GM12878 (cell line): ENCODE results near the gene PCED1B.

Experiments
- CBX5 ChIP-seq: sonication (generic); IDR thresholded peaks from 2 replicates; pipeline ENCODE4 v1.6.1; 2016; ENCODE audit warnings: low read depth, moderate library complexity, mild to moderate bottlenecking, inconsistent platforms
- E4F1 ChIP-seq: fragments of 450-650 bp; IDR thresholded peaks from 2 replicates; pipeline ENCODE4 v1.6.1; 2018; ENCODE audit warnings: borderline replicate concordance, mild to moderate bottlenecking; ENCODE audit not compliant: partially characterized antibody
- ESRRA ChIP-seq: IDR thresholded peaks from 2 replicates; pipeline ENCODE4 v1.6.1; 2012; ENCODE audit warnings: mild to moderate bottlenecking, low read length, improper control_type of control experiment
- NR2C2 ChIP-seq: IDR thresholded peaks from 2 replicates; pipeline ENCODE4 v1.6.1; 2011; ENCODE audit warnings: borderline replicate concordance, low read depth; ENCODE audit not compliant: control insufficient read depth, insufficient read length
- POLR2AphosphoS5 ChIP-seq: IDR thresholded peaks from 2 replicates; pipeline ENCODE4 v1.6.1; 2011; ENCODE audit warnings: mild to moderate bottlenecking, low read length, inconsistent platforms
- SMC3 ChIP-seq: IDR thresholded peaks from 2 replicates; pipeline ENCODE4 v1.6.1; 2011; ENCODE audit warnings: low read length, improper control_type of control experiment, borderline replicate concordance
- SP1 ChIP-seq: IDR thresholded peaks from one replicate; pipeline ENCODE4 v1.6.1; 2011; ENCODE audit warnings: low read depth, low read length
- USF2 ChIP-seq: IDR thresholded peaks from 2 replicates; pipeline ENCODE4 v1.6.1; 2011; ENCODE audit warnings: low read depth, low read length, improper control_type of control experiment, borderline replicate concordance
- ZNF24 ChIP-seq: fragments of 450-650 bp; IDR thresholded peaks from 2 replicates; pipeline ENCODE4 v1.6.1; 2017; ENCODE audit warnings: antibody characterized with exemption, mild to moderate bottlenecking
- TF ChIP-seq, protein P1 (sequence below): IDR thresholded peaks from 2 replicates; pipeline ENCODE4 v1.6.1; 2011; ENCODE audit warnings: mild to moderate bottlenecking, low read depth, low read length, moderate library complexity; ENCODE audit not compliant: insufficient replicate concordance

DNA sequence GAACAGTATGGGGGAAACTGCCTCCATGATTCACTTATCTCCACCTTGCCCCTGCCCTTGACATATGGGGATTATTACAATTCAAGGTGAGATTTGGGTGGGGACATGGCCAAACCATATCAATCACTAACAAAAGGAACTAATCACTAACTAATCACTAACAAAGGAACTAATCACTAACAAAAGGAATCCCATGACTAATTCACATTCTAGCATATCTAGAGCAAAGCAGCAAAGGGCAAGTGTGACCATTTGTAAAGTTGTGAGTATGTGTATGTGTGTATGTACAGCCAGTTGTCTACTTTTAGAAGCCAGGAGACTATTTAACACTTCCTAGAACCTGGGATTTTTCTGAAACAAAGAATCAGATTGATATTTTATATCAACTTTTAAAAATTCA, 30.9 kb upstream of the PCED1B start:
- TF ChIP-seq, protein P1, sequence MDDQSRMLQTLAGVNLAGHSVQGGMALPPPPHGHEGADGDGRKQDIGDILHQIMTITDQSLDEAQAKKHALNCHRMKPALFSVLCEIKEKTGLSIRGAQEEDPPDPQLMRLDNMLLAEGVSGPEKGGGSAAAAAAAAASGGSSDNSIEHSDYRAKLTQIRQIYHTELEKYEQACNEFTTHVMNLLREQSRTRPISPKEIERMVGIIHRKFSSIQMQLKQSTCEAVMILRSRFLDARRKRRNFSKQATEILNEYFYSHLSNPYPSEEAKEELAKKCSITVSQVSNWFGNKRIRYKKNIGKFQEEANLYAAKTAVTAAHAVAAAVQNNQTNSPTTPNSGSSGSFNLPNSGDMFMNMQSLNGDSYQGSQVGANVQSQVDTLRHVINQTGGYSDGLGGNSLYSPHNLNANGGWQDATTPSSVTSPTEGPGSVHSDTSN, result no peak
- TF ChIP-seq NR2C2 (no peak), POLR2AphosphoS5 (no peak), SP1 (no peak), SMC3 (no peak), E4F1 (no peak), CBX5 (no peak), ZNF24 (no peak), ESRRA (no peak), USF2 (no peak)
